KMS-11 (cell line): ENCODE results near the gene ACO2.
"Not testable (repeated sequence)": the region's sequence is repeated elsewhere in the genome, so short reads cannot be mapped to it uniquely, and the experiment has no call there.

Experiments used
- H2AFZ ChIP-seq: fragments of 200-600 bp; sonication (generic); 2 replicates; pipeline ENCODE4 v1.6.1; 2016; ENCODE audit warnings: antibody characterized with exemption, mixed run types, low read depth
- H3K27ac ChIP-seq: fragments of 200-600 bp; sonication (generic); 2 replicates; pipeline ENCODE4 v1.6.1; 2016; ENCODE audit warnings: mild to moderate bottlenecking, mixed run types
- H3K27me3 ChIP-seq: fragments of 200-600 bp; sonication (generic); 2 replicates; pipeline ENCODE4 v1.6.1; 2017; ENCODE audit warnings: mild to moderate bottlenecking, low read depth, mixed run types, moderate library complexity; ENCODE audit not compliant: insufficient read depth
- H3K36me3 ChIP-seq: fragments of 200-600 bp; sonication (generic); 2 replicates; pipeline ENCODE4 v1.6.1; 2017; ENCODE audit warnings: mild to moderate bottlenecking, mixed run types; ENCODE audit not compliant: insufficient read depth
- H3K4me1 ChIP-seq: fragments of 200-600 bp; sonication (generic); 2 replicates; pipeline ENCODE4 v1.6.1; 2016; ENCODE audit warnings: mild to moderate bottlenecking, low read depth, mixed run types; ENCODE audit not compliant: poor library complexity, severe bottlenecking
- H3K4me2 ChIP-seq: fragments of 200-600 bp; sonication (generic); 2 replicates; pipeline ENCODE4 v1.7.0; 2016; ENCODE audit warnings: mild to moderate bottlenecking, mixed run types
- H3K4me3 ChIP-seq: fragments of 200-600 bp; sonication (generic); IDR thresholded peaks from 2 replicates; pipeline ENCODE4 v1.6.1; 2017; ENCODE audit warnings: low read depth, low read length, mixed read lengths; ENCODE audit not compliant: insufficient read depth
- H3K79me2 ChIP-seq: fragments of 200-600 bp; sonication (generic); 2 replicates; pipeline ENCODE4 v1.6.1; 2016; ENCODE audit warnings: low read depth, mixed run types; ENCODE audit not compliant: insufficient read depth
- H3K9ac ChIP-seq: fragments of 200-600 bp; sonication (generic); 2 replicates; pipeline ENCODE4 v1.6.1; 2016; ENCODE audit warnings: mild to moderate bottlenecking, mixed run types
- H4K20me1 ChIP-seq: fragments of 200-600 bp; sonication (generic); 2 replicates; pipeline ENCODE4 v1.6.1; 2016; ENCODE audit warnings: mild to moderate bottlenecking, mixed run types; ENCODE audit not compliant: insufficient read depth
- CTCF ChIP-seq: fragments of 200-600 bp; sonication (generic); conservative IDR thresholded peaks from 2 replicates; pipeline ENCODE4 v1.6.1; 2017; ENCODE audit warnings: low read depth, mild to moderate bottlenecking, antibody characterized with exemption, low read length, moderate library complexity, mixed read lengths

Gene ACO2

GRCh38 chr22:41437198-41437597, 31.7 kb upstream of the ACO2 start:
- Histone ChIP-seq H3K36me3 (no peaks in the 10 kb centered on the region; the same call in 1 of the 2 replicates), H3K9ac (no peak overlapping the region), H3K4me1 (peaks cover 33% of the 10 kb centered on the region), H3K4me3 (no peak overlapping the region), H4K20me1 (no peaks in the 10 kb centered on the region; the same call in 1 of the 2 replicates), H3K27ac (no peak overlapping the region), H2AFZ (no peak overlapping the region), H3K4me2 (no peak overlapping the region), H3K27me3 (no peaks in the 10 kb centered on the region), H3K79me2 (peaks cover 61% of the 10 kb centered on the region)
- no peak for TF ChIP-seq CTCF

GRCh38 chr22:41440511-41440910, 28.4 kb upstream of the ACO2 start:
- H3K36me3 ChIP-seq: not testable (repeated sequence)

GRCh38 chr22:41442240-41442792, 26.6 kb upstream of the ACO2 start:
- peaks cover 91% of the 10 kb centered on the region for H3K79me2 ChIP-seq
- no peak for TF ChIP-seq CTCF
- H3K27ac ChIP-seq: peak overlapping the region; percentile 12; the same call in 1 of the 2 replicates
- no peak overlapping the region for H3K4me3 ChIP-seq
- no peak overlapping the region for H3K9ac ChIP-seq
- peak overlapping the region; percentile 3; the same call in 1 of the 2 replicates for H3K4me2 ChIP-seq
- no peak overlapping the region for H2AFZ ChIP-seq
- no peaks in the 10 kb centered on the region for H3K27me3 ChIP-seq
- no peaks in the 10 kb centered on the region; the same call in 1 of the 2 replicates for H4K20me1 ChIP-seq
- no peaks in the 10 kb centered on the region for H3K36me3 ChIP-seq
- H3K4me1 ChIP-seq: peaks cover 51% of the 10 kb centered on the region

More at GRCh38 chr22:41440511-41440910, 28.4 kb upstream of the ACO2 start:
- H3K4me2 ChIP-seq, H3K27me3 ChIP-seq, H4K20me1 ChIP-seq, H3K27ac ChIP-seq, H3K4me3 ChIP-seq, H2AFZ ChIP-seq, H3K9ac ChIP-seq: not testable (repeated sequence)
- H3K79me2 ChIP-seq: peaks cover 89% of the 10 kb centered on the region
- peaks cover 51% of the 10 kb centered on the region for H3K4me1 ChIP-seq

- Histone ChIP-seq H3K27ac (peak overlapping the region; percentile 97), H3K9ac (peak overlapping the region; percentile 99), H3K4me3 (peak overlapping the region; percentile 44), H3K79me2 (peaks cover 78% of the 10 kb centered on the region), H3K27me3 (no peaks in the 10 kb centered on the region), H2AFZ (no peak overlapping the region), H3K36me3 (no peaks in the 10 kb centered on the region), H3K4me2 (peak overlapping the region; percentile 90), H4K20me1 (no peaks in the 10 kb centered on the region; the same call in 1 of the 2 replicates), H3K4me1 (peaks cover 48% of the 10 kb centered on the region)
- no peak for TF ChIP-seq CTCF
These were observed 24.4 kb upstream of the ACO2 start for GRCh38 chr22:41444360-41445128.
